PFSK-1 (cell line): ENCODE measurements around the gene ASZ1.

Source experiments
- FOXP2 ChIP-seq: optimal IDR thresholded peaks from 2 replicates; pipeline ENCODE3; 2011; ENCODE audit warnings: borderline replicate concordance, control low read depth, inconsistent platforms; ENCODE audit not compliant: insufficient read depth; ENCODE audit errors: extremely low read length, extremely low read depth
- POLR2AphosphoS5 ChIP-seq: IDR thresholded peaks from 2 replicates; pipeline ENCODE4 v1.6.1; 2012; ENCODE audit warnings: low read depth, mild to moderate bottlenecking, control low read depth, low read length, moderate library complexity
- SIN3A ChIP-seq: IDR thresholded peaks from 2 replicates; pipeline ENCODE4 v1.6.1; 2012; ENCODE audit warnings: mild to moderate bottlenecking, low read length, moderate library complexity, borderline replicate concordance; ENCODE audit not compliant: insufficient read depth
- TAF1 ChIP-seq: IDR thresholded peaks from 2 replicates; pipeline ENCODE4 v1.6.1; 2012; ENCODE audit warnings: low read length, control low read depth, borderline replicate concordance; ENCODE audit not compliant: insufficient read depth
- TF ChIP-seq, protein P1 (sequence below), 2 experiments: IDR thresholded peaks; 2 replicates each; pipeline versions ENCODE4 v1.6.1 to v1.8.0; 2011 to 2012; ENCODE audit warnings: low read depth in 2 of 2, low read length in 2 of 2, control low read depth in 1 of 2, inconsistent platforms in 1 of 2, mild to moderate bottlenecking in 1 of 2, moderate library complexity in 1 of 2; ENCODE audit not compliant: insufficient read depth in 1 of 2

The ASZ1 gene

GRCh38 chr7:117445206-117445605 is 17.9 kb upstream of the ASZ1 start:
- TF ChIP-seq POLR2AphosphoS5: no peak
- TF ChIP-seq TAF1: no peak
- TF ChIP-seq, protein P1, sequence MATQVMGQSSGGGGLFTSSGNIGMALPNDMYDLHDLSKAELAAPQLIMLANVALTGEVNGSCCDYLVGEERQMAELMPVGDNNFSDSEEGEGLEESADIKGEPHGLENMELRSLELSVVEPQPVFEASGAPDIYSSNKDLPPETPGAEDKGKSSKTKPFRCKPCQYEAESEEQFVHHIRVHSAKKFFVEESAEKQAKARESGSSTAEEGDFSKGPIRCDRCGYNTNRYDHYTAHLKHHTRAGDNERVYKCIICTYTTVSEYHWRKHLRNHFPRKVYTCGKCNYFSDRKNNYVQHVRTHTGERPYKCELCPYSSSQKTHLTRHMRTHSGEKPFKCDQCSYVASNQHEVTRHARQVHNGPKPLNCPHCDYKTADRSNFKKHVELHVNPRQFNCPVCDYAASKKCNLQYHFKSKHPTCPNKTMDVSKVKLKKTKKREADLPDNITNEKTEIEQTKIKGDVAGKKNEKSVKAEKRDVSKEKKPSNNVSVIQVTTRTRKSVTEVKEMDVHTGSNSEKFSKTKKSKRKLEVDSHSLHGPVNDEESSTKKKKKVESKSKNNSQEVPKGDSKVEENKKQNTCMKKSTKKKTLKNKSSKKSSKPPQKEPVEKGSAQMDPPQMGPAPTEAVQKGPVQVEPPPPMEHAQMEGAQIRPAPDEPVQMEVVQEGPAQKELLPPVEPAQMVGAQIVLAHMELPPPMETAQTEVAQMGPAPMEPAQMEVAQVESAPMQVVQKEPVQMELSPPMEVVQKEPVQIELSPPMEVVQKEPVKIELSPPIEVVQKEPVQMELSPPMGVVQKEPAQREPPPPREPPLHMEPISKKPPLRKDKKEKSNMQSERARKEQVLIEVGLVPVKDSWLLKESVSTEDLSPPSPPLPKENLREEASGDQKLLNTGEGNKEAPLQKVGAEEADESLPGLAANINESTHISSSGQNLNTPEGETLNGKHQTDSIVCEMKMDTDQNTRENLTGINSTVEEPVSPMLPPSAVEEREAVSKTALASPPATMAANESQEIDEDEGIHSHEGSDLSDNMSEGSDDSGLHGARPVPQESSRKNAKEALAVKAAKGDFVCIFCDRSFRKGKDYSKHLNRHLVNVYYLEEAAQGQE (IDR thresholded peaks at IDR 0.05; ENCODE audit: insufficient read depth in 1 of 2, low read depth in 2 of 2, low read length in 2 of 2): no peak

DNA sequence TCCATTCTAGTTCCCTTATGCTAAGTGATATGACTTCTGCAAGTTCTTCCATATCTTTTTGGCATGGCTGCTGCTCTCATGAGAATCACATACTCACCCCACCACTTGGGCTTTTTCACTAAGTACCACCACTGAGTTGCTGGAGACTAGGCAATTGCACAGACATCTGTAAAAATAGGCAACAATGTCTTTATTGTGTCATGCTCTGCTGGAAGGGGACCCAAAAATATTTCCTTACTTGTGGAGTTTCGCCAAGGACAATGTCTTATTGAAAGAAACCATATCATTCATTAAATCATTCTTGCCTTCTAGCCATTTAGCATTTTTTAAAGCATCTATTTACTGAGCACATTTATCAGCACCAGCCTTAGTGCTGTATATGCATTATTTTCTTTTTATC is 17.4 kb upstream of the ASZ1 start:
- TF ChIP-seq POLR2AphosphoS5 (no peak), SIN3A (no peak), TAF1 (no peak), FOXP2 (no peak)
- TF ChIP-seq, protein P1 (IDR thresholded peaks at IDR 0.05; ENCODE audit: insufficient read depth in 1 of 2, low read depth in 2 of 2, low read length in 2 of 2): no peak

GRCh38 chr7:117435475-117436043 is 8.3 kb upstream of the ASZ1 start:
- TF ChIP-seq, protein P1 (IDR thresholded peaks at IDR 0.05; ENCODE audit: insufficient read depth in 1 of 2, low read depth in 2 of 2, low read length in 2 of 2): no peak
- TF ChIP-seq TAF1: no peak
- no peak for TF ChIP-seq FOXP2
- TF ChIP-seq POLR2AphosphoS5: no peak
- TF ChIP-seq SIN3A: no peak

GRCh38 chr7:117424090-117424829 is 3.0 kb downstream of the ASZ1 start:
- TF ChIP-seq TAF1 (no peak), FOXP2 (no peak), POLR2AphosphoS5 (no peak), SIN3A (no peak)
- TF ChIP-seq, protein P1 (IDR thresholded peaks at IDR 0.05; ENCODE audit: insufficient read depth in 1 of 2, low read depth in 2 of 2, low read length in 2 of 2): no peak
